GM19238 (cell line): Measurements from ENCODE around the gene RHPN2.
"Not testable (repeated sequence)": the region's sequence is repeated elsewhere in the genome, so short reads cannot be mapped to it uniquely, and the experiment has no call there.

ENCODE experiments used
- DNase-seq: peaks from one replicate; pipeline ENCODE4 v3.0.0; 2011; ENCODE audit warnings: low spot score; ENCODE audit not compliant: insufficient read length

The RHPN2 gene

GRCh38 chr19:33066543-33066942, 1.9 kb upstream of the RHPN2 start:
- no peak for DNase-seq

- DNase-seq, result peak; percentile 36
Measured at GRCh38 chr19:33064458-33064791, 263 bp downstream of the RHPN2 start.

GRCh38 chr19:33063753-33064457, 783 bp downstream of the RHPN2 start:
- DNase-seq, result no peak

- DNase-seq, result no peak
Measured at GRCh38 chr19:33063356-33063752, 1.3 kb downstream of the RHPN2 start.

GRCh38 chr19:33062902-33063301, 1.8 kb downstream of the RHPN2 start:
- DNase-seq, result no peak

- DNase-seq, result no peak
Measured at GRCh38 chr19:33060586-33060985, 4.1 kb downstream of the RHPN2 start.

- no peak for DNase-seq
Measured at GRCh38 chr19:33055718-33056117, 9.0 kb downstream of the RHPN2 start.

GRCh38 chr19:33054623-33055022, 10.1 kb downstream of the RHPN2 start:
- DNase-seq, result no peak

GRCh38 chr19:33052352-33052972, 12.2 kb downstream of the RHPN2 start:
- no peak for DNase-seq

- DNase-seq, result no peak
Measured at GRCh38 chr19:33050110-33050509, 14.6 kb downstream of the RHPN2 start.

- DNase-seq, result no peak
Measured at GRCh38 chr19:33048806-33049676, 15.6 kb downstream of the RHPN2 start.

GRCh38 chr19:33047422-33047821, 17.3 kb downstream of the RHPN2 start:
- DNase-seq, result no peak

- not testable (repeated sequence) for DNase-seq
Measured at GRCh38 chr19:33041828-33042160, 22.9 kb downstream of the RHPN2 start.

- no peak for DNase-seq
Measured at GRCh38 chr19:33040994-33041827, 23.5 kb downstream of the RHPN2 start.

- DNase-seq, result no peak
Measured at GRCh38 chr19:33039815-33040214, 24.9 kb downstream of the RHPN2 start.

- DNase-seq, result no peak
Measured at GRCh38 chr19:33039108-33039599, 25.5 kb downstream of the RHPN2 start.

GRCh38 chr19:33037168-33038025, 27.3 kb downstream of the RHPN2 start:
- DNase-seq, result not testable (repeated sequence)

GRCh38 chr19:33036370-33037167, 28.1 kb downstream of the RHPN2 start:
- DNase-seq, result not testable (repeated sequence)

GRCh38 chr19:33035461-33035860, 29.2 kb downstream of the RHPN2 start:
- DNase-seq, result no peak
